Coronary artery (tissue), 2 donors: ENCODE results near the gene COL6A6.

ENCODE experiments used
- DNase-seq: peaks from one replicate; pipeline ENCODE4 v3.0.0-alpha.2; 2017; ENCODE audit warnings: low spot score
- H3K27ac ChIP-seq, 2 donors: fragments of 200-600 bp; sonication (generic); one replicate each; pipeline ENCODE4 v1.5.1; 2016 to 2019
- H3K4me3 ChIP-seq: fragments of 200-600 bp; sonication (generic); 2 replicates; pipeline ENCODE4 v1.5.1; 2016; ENCODE audit warnings: mild to moderate bottlenecking, moderate library complexity
- TF ChIP-seq, protein P1 (sequence below): fragments of 200-600 bp; sonication (generic); IDR thresholded peaks from one replicate; pipeline ENCODE4 v1.5.1; 2019; ENCODE audit warnings: antibody characterized with exemption

Gene COL6A6, protein sequence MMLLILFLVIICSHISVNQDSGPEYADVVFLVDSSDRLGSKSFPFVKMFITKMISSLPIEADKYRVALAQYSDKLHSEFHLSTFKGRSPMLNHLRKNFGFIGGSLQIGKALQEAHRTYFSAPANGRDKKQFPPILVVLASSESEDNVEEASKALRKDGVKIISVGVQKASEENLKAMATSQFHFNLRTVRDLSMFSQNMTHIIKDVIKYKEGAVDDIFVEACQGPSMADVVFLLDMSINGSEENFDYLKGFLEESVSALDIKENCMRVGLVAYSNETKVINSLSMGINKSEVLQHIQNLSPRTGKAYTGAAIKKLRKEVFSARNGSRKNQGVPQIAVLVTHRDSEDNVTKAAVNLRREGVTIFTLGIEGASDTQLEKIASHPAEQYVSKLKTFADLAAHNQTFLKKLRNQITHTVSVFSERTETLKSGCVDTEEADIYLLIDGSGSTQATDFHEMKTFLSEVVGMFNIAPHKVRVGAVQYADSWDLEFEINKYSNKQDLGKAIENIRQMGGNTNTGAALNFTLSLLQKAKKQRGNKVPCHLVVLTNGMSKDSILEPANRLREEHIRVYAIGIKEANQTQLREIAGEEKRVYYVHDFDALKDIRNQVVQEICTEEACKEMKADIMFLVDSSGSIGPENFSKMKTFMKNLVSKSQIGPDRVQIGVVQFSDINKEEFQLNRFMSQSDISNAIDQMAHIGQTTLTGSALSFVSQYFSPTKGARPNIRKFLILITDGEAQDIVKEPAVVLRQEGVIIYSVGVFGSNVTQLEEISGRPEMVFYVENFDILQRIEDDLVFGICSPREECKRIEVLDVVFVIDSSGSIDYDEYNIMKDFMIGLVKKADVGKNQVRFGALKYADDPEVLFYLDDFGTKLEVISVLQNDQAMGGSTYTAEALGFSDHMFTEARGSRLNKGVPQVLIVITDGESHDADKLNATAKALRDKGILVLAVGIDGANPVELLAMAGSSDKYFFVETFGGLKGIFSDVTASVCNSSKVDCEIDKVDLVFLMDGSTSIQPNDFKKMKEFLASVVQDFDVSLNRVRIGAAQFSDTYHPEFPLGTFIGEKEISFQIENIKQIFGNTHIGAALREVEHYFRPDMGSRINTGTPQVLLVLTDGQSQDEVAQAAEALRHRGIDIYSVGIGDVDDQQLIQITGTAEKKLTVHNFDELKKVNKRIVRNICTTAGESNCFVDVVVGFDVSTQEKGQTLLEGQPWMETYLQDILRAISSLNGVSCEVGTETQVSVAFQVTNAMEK (N-terminal part only)

DNA sequence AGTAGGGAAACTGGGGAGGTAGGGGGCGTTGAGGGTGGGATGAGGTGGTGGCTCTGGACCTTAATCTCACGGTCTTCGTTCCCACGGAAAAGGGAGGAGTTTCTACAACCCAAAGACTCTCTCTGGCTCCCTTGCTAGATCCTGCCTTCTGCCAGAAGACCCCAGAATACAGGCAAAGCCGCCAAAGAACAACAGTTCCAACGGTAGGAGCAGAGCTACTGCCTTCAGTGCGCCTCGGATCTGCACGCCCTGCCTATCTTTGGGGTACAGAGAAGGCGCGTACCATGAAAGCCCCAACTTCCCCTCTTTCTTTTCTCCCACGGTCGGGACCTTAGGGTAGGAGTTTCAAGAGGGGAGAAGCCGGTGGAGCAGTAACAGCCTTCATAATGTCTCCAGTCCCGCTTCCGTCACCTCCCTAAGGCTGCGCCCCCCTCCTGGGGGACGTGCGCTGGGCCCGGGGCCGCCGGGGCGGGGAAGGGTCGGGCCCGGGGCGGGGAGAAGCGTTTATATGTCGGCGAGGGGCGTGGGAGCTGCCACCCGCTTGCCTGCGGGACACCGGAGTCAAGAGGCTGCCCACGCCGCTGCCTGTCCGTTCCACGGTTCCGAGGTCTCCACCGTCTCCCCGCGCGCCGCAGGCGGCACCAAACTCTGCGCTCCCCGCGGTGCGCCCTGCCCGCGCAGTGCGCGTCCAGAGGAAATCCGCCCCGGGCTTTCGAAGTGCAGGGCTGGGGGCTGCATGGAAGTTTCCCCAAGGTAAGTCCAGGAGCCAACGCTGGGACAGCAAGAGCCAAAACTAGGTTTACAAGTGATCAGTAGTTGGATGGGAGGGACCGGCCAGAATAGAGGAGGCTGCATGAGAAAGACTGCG lies at the start of gene COL6A6:
Gene COL6A6 (plus strand): TSS at position 533 of the 868 bp plus-strand sequence. CDS start 43,188 bp downstream, outside the sequence.
- Histone ChIP-seq H3K27ac (no peak within 1 kb of the TSS), H3K4me3 (peak within 1 kb of the TSS; percentile 58)
- TF ChIP-seq, protein P1, sequence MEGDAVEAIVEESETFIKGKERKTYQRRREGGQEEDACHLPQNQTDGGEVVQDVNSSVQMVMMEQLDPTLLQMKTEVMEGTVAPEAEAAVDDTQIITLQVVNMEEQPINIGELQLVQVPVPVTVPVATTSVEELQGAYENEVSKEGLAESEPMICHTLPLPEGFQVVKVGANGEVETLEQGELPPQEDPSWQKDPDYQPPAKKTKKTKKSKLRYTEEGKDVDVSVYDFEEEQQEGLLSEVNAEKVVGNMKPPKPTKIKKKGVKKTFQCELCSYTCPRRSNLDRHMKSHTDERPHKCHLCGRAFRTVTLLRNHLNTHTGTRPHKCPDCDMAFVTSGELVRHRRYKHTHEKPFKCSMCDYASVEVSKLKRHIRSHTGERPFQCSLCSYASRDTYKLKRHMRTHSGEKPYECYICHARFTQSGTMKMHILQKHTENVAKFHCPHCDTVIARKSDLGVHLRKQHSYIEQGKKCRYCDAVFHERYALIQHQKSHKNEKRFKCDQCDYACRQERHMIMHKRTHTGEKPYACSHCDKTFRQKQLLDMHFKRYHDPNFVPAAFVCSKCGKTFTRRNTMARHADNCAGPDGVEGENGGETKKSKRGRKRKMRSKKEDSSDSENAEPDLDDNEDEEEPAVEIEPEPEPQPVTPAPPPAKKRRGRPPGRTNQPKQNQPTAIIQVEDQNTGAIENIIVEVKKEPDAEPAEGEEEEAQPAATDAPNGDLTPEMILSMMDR: no peak
- no peak for DNase-seq

DNA sequence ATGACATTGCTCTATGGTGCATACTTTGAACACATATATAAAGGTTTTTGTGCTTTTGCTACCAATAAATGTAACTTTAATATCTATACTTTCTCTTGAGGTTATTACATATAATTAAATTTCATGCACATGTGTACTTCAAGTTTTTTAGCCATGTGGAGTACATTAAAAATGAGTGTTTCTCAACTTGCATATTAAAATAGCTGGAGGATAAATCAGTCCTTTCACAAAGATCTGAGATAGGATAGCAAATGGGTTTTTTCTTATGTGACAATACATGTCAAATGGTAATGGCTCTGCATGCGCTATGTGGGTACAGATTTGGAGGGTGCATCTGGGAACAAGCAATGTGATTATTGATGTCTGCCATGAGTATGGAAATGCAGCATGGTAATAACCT lies 48.7 kb upstream of the COL6A6 start:
- no peak overlapping the region for H3K27ac ChIP-seq
- no peak for DNase-seq
- H3K4me3 ChIP-seq: no peak overlapping the region
- TF ChIP-seq, protein P1: no peak

DNA sequence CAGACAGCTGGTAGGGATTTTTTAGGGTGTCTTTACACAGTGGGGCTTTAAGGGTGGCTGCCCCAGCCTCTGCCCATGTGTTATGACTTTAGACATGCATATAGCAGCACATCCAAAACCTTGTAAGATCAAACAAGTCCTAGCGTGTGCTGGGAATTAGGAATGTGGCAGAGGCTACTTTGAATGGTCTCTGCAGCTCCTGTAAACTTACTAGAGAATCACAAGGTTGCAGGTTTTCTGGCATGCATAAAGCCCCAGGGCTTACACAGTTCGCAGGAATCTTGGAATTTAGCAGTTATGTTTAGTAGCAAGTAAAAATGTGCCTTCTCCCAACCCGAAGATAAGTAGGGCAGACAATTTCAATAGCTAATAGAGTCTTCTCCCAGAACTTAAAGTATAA lies 46.9 kb upstream of the COL6A6 start:
- H3K4me3 ChIP-seq: no peak overlapping the region
- TF ChIP-seq, protein P1: no peak
- no peak overlapping the region for H3K27ac ChIP-seq
- DNase-seq: no peak

DNA sequence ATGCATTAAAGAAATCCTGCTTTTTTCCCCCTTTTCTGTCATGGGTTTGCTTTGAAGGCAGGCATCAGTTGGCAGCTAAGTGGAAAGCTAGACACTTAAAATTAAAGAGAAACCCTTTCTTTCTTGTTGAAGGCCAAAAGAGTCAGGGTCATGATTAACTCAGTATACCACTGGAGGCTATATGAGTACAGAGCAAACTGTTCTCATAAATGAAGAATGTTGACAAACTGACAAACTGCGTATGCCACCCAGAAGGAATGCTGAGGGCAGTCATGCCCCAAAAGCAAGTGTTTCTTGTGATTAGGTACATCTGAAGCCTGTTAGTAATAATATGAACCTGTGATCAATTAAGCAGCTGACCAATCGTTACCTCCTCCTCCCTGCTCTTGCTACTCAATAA lies 43.6 kb upstream of the COL6A6 start:
- no peak for DNase-seq

DNA sequence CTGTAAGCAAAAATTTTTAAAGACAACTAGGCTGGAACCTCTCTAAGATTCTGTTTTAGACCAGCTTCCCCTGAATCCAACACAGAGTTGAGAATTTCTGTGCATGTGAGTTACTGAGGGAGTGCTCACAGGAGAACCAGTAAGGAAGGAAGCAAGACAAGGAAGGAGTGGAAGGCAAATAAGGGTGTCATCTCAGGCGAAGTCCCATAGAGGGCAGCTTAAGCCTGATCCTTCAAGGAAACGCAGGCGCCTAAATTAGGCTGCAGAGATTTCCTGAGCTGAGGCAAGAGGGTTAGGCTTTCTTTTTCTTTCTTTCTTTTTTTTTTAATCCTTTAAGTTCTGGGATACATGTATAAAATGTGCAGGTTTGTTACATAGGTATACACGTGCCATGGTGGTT lies 36.2 kb upstream of the COL6A6 start:
- H3K27ac ChIP-seq: no peak overlapping the region
- no peak for DNase-seq
- TF ChIP-seq, protein P1: no peak
- H3K4me3 ChIP-seq: no peak overlapping the region

More for the DNA sequence above, 43.6 kb upstream of the COL6A6 start:
- TF ChIP-seq, protein P1: no peak
- H3K27ac ChIP-seq: no peak overlapping the region
- H3K4me3 ChIP-seq: no peak overlapping the region

DNA sequence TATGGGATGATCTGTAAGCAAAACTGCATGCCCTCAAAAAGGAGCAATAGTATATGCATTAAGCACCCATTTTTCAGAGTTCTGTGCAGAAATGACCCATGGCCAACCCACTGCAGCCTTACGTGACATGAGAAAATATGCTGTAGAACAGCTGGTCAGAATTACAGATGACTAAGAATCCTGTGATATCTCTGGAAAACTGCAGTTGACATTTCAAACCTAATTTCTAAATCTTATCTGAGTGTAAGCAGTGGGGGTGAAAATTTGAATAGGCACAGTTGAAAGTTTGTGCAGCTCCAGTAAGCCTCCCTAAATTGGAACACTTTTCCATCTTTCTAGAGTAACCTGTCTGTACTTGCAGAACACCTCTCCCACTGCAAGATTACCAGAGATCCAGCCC lies 28.7 kb upstream of the COL6A6 start:
- H3K27ac ChIP-seq: no peak overlapping the region
- no peak overlapping the region for H3K4me3 ChIP-seq
- DNase-seq: no peak
- TF ChIP-seq, protein P1: no peak
